GM21526 (cell line): Measurements from ENCODE around the gene SVEP1.
"Not testable (repeated sequence)": the region's sequence is repeated elsewhere in the genome, so short reads cannot be mapped to it uniquely, and the experiment has no call there.

ENCODE experiments used
- ATAC-seq: cut with Tn5 transposase; IDR thresholded peaks from one replicate; pipeline ENCODE4 v1.9.1; 2021; ENCODE audit warnings: moderate library complexity; ENCODE audit not compliant: unreplicated experiment, low FRiP score

SVEP1 gene

DNA sequence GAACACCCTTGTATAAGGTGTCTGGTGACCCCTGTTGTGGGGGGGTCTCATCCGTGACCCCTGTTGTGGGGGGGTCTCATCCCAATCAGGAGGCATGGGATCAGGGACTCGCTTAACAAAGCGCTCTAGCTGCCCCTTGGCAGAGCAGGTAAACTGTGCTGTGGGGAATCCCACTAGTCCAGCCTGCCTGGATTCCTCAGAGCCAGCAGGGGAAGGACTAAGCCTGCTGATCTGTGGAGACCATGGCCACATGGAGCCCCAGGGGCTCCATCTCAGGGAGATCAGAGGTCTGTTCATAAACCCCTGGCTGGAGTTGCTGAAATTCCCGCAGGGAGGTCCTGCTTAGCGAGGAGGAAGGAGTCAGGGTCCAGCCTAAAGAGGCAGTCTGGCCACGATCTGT lies 196.1 kb downstream of the SVEP1 start:
- no peak for ATAC-seq

DNA sequence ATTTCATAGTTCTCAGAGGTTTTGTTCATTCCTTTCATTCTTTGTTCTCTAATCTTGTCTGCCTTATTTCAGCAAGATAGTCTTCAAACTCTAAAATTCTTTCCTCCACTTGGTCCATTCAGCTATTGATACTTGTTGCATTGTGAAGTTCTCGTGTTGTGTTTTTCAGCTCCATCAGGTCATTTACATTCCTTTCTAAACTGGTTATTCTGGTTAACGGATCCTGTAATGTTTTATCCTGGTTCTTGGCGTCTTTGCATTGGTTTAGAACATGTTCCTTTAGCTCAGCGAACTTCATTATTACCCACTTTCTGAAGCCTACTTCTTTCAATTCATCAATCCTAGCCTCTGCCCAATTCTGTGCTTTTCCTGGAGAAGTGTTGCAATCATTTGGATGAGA lies 196.8 kb downstream of the SVEP1 start:
- ATAC-seq = no peak

GRCh38 chr9:110371411-110372007 lies 208.0 kb downstream of the SVEP1 start:
- no peak for ATAC-seq

DNA sequence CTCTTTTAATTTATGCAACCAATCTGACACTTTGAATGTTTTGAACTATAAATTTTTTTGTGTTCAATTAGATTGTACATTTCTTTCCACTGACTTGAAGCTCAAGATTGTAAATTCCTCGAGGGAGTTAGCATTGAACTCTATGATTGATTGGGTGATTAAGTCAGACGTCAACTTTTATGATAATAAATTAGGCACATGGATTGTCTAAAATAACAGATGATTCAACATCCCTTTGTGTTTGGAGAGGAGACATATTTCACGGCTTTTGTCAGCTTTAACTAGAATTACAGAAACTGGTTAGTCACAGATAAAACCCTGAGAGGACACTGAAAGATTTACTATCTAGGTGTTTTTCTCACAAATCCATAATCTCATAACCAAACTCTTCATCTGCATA lies 209.2 kb downstream of the SVEP1 start:
- no peak for ATAC-seq

GRCh38 chr9:110364451-110364850 lies 215.1 kb downstream of the SVEP1 start:
- ATAC-seq = no peak

- ATAC-seq = not testable (repeated sequence)
These were observed 220.5 kb downstream of the SVEP1 start for GRCh38 chr9:110358992-110359391.

GRCh38 chr9:110357505-110357904 lies 222.0 kb downstream of the SVEP1 start:
- no peak for ATAC-seq

DNA sequence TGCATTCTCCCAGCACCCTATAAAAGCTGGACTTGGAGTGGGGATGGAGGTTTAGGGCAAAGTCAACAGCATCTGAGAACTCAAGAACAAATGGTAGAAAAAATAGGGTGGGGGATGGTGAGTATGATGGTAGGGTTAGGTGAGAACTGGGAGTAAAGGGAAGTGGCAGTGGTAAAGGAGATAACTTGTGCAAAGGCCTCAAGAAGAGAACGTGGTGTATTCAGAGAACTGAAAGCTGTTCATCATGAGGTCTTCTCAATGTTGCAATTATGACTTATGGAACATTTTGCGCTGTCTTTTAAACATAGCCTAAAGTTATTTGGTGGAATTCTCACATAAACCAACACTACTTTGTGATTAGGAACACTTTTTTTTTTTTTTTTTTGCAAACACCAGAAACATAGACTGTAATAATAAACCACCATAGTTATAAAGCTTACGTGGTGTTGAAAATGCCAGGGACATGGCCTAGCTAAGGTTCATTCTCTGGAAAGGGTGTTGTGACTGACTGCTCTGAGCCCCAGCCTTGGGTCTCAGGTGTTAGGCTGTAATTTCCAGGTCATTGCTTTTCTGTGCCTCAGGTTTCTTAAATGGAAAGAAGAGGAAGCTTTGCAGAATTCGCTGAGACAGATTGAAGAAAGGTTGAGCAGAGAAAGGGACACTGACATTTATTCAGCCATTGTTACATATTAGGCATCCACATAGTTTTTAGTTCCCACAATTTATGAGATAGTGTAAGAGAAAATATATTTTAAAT lies 222.7 kb downstream of the SVEP1 start:
- no peak for ATAC-seq

DNA sequence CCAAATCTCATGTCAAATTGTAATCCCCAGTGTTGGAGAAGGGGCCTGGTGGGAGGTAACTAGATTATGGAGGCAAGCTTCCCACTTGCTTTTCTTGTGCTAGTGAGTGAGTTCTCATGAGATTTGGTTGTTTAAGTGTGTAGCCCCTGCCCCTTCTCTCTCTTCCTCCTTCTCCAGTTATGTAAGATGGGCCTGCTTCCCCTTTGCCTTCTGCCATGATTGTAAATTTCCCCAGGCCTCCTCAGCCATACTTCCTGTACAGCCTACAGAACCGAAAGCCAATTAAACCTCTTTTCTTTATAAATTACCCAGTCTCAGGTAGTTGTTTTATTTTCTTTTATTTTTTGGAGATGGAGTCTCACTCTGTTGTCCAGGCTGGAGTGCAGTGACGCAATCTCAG lies 223.6 kb downstream of the SVEP1 start:
- no peak for ATAC-seq

DNA sequence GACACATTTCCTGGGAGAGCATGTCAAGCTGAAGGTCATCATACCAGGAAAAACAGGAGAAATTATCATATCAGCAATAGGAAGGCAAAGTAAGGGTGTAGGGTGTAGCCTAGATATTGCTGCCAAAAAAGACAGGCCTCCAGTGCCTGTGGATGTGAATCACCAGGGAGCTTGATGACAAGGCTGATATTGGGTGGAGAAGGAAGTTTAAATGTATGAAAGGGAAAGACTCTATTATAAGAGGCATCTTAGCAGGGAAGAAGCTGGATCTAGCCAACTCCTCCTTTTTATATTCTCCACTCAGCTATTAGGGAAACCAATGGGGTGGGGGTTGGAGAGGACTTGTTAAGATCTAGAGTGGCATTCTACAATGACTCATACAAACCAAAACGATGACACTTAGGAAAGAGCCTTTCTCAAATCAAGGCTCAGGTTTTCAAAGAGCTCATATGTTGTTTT lies 228.5 kb downstream of the SVEP1 start:
- ATAC-seq = no peak

- ATAC-seq = no peak
These were observed 233.2 kb downstream of the SVEP1 start for GRCh38 chr9:110346325-110346724.

- no peak for ATAC-seq
These were observed 234.7 kb downstream of the SVEP1 start for GRCh38 chr9:110344821-110345220.

- no peak for ATAC-seq
These were observed 236.0 kb downstream of the SVEP1 start for GRCh38 chr9:110343551-110343950.

DNA sequence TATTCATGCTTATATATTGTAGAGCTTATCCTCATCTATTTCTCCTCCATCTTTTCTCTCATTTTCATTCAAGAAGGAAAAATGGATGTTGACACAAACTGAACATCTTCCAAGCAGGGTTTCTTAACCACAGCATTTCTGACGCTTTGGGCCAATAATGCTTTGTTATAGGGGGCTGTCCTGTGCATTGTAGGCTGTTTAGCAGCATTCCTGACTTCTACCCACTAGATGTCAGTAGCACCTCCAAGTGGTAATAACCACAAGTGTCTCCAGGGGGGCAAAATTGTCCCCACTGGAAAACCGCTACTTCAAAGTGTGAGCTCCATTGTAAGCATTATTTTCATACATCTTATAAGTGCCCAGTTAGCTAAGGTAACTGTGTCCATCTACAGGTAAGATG lies 239.2 kb downstream of the SVEP1 start:
- ATAC-seq = no peak

GRCh38 chr9:110338143-110338542 lies 241.4 kb downstream of the SVEP1 start:
- ATAC-seq = no peak

GRCh38 chr9:110337727-110338126 lies 241.8 kb downstream of the SVEP1 start, which contains the start of gene TXNDC8:
Gene TXNDC8, minus strand, starts transcription at chr9:110337863.
- ATAC-seq = no peak

DNA sequence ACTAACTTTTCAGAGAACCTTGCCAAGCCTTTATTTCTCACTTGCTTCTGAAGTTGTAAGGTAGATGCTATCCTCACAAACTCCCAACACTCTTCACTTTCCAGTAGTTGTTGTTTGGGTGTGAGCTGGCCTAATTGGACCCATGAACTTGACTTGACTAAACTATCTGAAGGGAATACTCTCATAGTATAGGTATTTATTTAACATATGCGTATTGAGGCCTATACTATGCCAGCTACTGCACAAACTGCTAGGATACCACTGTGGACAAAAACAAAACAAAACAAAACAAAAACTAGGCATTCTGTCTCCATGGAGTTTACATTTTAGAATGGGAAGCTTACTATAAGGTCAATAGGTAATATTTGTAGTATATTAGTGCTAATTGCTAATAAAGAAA lies 243.2 kb downstream of the SVEP1 start:
- ATAC-seq = no peak

GRCh38 chr9:110334871-110335270 lies 244.7 kb downstream of the SVEP1 start:
- no peak for ATAC-seq

- ATAC-seq = peak; percentile 82
These were observed 245.4 kb downstream of the SVEP1 start for GRCh38 chr9:110334183-110334582.

DNA sequence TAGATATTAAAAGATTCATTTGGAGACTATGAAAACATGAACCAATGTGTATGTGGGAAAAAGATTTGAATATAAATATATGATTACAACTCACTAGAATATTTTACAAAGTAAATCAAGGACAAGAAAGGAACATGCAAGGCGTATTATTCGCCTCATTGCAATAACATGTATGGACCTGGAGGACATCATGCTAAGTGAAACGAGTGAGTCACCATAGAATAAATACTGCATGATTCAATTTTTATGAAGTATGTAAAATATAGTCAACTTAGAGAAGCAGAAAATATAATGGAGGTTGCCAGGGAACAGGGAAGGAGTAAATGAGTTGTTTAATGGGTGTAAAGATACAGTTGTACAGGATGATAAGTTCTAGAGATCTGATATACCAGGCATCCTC lies 246.8 kb downstream of the SVEP1 start:
- ATAC-seq = no peak

- no peak for ATAC-seq
These were observed 248.9 kb downstream of the SVEP1 start for GRCh38 chr9:110330484-110331105.
